ENCODE data around the gene IRX5. TPM values are rescaled to one million over a fixed set of nuclear protein-coding genes. Genes with fewer than 3 reads are reported as not detected.
A peak's percentile ranks its signal among the peaks of the same experiment; 100 is the strongest.

Gene IRX5
- total RNA-seq, 4 donors from 2014 or later, result 0.20 to 4.1 (median 2.6) TPM

- intact Hi-C loops (cut with DNase I; ENCODE audit: low total_unique reads) (loop anchor here (5.0 to 10.0 kb wide), 3 partner anchors 320 to 987 kb away; no protein-coding TSS in a partner anchor), in situ Hi-C loops (cut with MboI; ENCODE audit: low sequenced_read_pairs in 4 of 4) (loop anchor here in 1 of 4 donors (25.0 kb wide), 2 partner anchors 647 to 747 kb away; partner anchors contain the start of gene IRX3)
- TF ChIP-seq, protein P1, sequence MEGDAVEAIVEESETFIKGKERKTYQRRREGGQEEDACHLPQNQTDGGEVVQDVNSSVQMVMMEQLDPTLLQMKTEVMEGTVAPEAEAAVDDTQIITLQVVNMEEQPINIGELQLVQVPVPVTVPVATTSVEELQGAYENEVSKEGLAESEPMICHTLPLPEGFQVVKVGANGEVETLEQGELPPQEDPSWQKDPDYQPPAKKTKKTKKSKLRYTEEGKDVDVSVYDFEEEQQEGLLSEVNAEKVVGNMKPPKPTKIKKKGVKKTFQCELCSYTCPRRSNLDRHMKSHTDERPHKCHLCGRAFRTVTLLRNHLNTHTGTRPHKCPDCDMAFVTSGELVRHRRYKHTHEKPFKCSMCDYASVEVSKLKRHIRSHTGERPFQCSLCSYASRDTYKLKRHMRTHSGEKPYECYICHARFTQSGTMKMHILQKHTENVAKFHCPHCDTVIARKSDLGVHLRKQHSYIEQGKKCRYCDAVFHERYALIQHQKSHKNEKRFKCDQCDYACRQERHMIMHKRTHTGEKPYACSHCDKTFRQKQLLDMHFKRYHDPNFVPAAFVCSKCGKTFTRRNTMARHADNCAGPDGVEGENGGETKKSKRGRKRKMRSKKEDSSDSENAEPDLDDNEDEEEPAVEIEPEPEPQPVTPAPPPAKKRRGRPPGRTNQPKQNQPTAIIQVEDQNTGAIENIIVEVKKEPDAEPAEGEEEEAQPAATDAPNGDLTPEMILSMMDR (IDR thresholded peaks at IDR 0.05 in 4 of 5, conservative IDR thresholded peaks at IDR 0.05 in 1 of 5), result no peak
- TF ChIP-seq POLR2A (IDR thresholded peaks at IDR 0.05), result no peak
- H3K36me3 ChIP-seq, result no peaks in the 10 kb centered on the region
- peaks cover 80 to 94% (median 94%) of the 10 kb centered on the region in 3 donors for H3K27me3 ChIP-seq
- no peaks in the 10 kb centered on the region for H3K9me3 ChIP-seq
- ATAC-seq, result no peak
- no peak overlapping the region for H3K27ac ChIP-seq
- no peak for DNase-seq
- no peak overlapping the region for H3K4me3 ChIP-seq
- H3K4me1 ChIP-seq, result peaks cover 12 to 41% of the 10 kb centered on the region in 2 donors
These were observed 4.0 kb downstream of the IRX5 start for GRCh38 chr16:54934481-54935265.

GRCh38 chr16:54935266-54935968 is 4.8 kb downstream of the IRX5 start:
- TF ChIP-seq, protein P1 (IDR thresholded peaks at IDR 0.05 in 4 of 5, conservative IDR thresholded peaks at IDR 0.05 in 1 of 5), result no peak
- peaks cover 8 to 34% of the 10 kb centered on the region in 2 donors for H3K4me1 ChIP-seq
- no peak overlapping the region for H3K27ac ChIP-seq
- no peaks in the 10 kb centered on the region for H3K36me3 ChIP-seq
- H3K4me3 ChIP-seq, result no peak overlapping the region
- in situ Hi-C loops (cut with MboI; ENCODE audit: low sequenced_read_pairs in 4 of 4) (loop anchor here in 1 of 4 donors (25.0 kb wide), 2 partner anchors 648 to 748 kb away; partner anchors contain the start of gene IRX3), intact Hi-C loops (cut with DNase I; ENCODE audit: low total_unique reads) (loop anchor here (5.0 to 10.0 kb wide), 2 partner anchors 319 to 988 kb away; no protein-coding TSS in a partner anchor)
- peaks cover 87 to 95% (median 94%) of the 10 kb centered on the region in 3 donors for H3K27me3 ChIP-seq
- no peaks in the 10 kb centered on the region for H3K9me3 ChIP-seq
- no peak for DNase-seq
- ATAC-seq, result no peak

DNA sequence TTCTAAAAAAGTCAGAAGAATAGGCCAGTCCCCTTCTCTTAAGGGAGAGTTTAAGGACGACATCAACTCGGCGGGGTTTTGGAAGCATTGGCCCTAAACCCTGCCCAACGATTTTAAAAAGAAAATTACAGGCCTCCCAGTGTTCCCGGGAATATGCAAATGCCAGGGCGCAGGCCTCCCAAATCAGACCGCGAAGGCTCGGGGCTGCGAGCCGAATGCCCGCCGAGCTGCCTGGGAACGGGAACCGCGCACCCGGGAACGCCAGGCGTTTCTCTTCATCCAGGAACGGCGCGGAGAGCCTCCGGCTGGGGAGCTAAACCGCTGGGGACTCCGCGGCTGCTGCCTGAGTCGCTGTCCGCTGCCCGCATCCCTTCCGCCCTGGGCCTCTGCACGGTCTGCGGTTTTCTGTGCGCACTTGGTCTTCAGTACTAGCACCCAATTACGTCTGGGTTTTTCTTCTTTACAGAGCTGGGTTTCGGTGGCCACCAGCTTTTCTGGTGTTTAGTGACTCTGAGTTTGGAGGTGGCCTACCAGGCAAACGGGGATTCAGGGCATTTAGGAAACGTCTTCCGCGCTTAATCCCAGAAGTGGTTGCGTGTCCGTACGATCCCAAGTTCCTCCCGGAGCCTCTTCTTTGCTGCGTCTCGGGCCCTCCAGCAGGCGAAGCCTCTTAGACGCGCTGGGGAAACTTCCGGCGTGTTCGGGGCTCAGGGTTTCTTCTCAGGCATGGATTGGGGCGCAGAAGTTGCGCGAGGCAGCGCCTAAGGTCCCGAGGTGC is 5.7 kb downstream of the IRX5 start:
- Histone ChIP-seq H3K9me3 (no peaks in the 10 kb centered on the region), H3K4me1 (peaks cover 8 to 28% of the 10 kb centered on the region in 2 donors), H3K36me3 (no peaks in the 10 kb centered on the region), H3K27me3 (peaks cover 87 to 97% (median 97%) of the 10 kb centered on the region in 3 donors), H3K27ac (peak overlapping the region in 2 of 4 donors; percentile 1 to 42), H3K4me3 (peak overlapping the region; percentile 31 to 52 (median 40))
- no peak for DNase-seq
- intact Hi-C loops (cut with DNase I; ENCODE audit: low total_unique reads), result loop anchor here (5.0 to 10.0 kb wide), 2 partner anchors 318 to 989 kb away; no protein-coding TSS in a partner anchor
- no peak for TF ChIP-seq POLR2A (IDR thresholded peaks at IDR 0.05)
- peak in 1 of 2 donors; percentile 45 for ATAC-seq
- in situ Hi-C loops (cut with MboI; ENCODE audit: low sequenced_read_pairs in 4 of 4), result loop anchor here in 1 of 4 donors (25.0 kb wide), 2 partner anchors 649 to 749 kb away; partner anchors contain the start of gene IRX3

DNA sequence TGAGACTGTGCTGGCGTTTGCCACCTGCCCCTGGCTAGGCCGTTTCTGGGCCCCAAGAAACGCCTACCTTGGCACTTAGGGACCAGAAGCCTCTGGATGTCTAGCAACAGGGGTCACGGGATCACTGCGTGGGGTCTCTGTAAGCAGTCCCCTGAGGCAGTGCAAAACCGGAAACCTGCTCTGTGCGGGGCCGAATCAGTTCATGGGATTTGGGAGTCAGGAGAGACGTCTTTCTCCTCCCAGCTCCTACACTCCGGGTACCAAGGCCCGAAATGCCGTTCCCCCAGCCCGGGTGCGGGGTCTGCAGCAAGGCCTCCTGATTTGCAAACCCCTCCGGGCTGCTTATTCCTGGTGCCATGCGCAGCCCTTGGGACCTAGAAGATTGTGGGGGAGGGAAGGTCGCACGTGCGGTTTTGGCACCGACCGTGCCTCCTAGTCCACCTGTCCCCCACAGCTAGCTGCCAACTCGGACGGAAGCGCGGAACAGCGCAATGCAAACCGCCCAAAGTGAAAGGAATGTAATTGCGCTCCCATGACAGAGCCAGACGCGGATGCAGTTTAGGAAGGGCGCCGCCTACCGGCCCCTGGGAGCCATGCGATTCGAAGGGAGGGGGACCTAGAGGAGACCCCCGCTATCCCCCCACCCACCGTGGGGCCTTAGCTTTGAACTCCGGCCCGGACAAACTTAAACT is 6.5 kb downstream of the IRX5 start:
- TF ChIP-seq, protein P1 (IDR thresholded peaks at IDR 0.05 in 4 of 5, conservative IDR thresholded peaks at IDR 0.05 in 1 of 5), result peak in 3 of 5 experiments; percentile 36 to 51 (median 46)
- no peak for TF ChIP-seq POLR2A (IDR thresholded peaks at IDR 0.05)
- peaks cover 8 to 25% of the 10 kb centered on the region in 2 donors for H3K4me1 ChIP-seq
- peak overlapping the region; percentile 31 to 52 (median 40) for H3K4me3 ChIP-seq
- no peak for DNase-seq
- no peaks in the 10 kb centered on the region for H3K36me3 ChIP-seq
- no peaks in the 10 kb centered on the region for H3K9me3 ChIP-seq
- H3K27ac ChIP-seq, result peak overlapping the region in 2 of 4 donors; percentile 1 to 42
- in situ Hi-C loops (cut with MboI; ENCODE audit: low sequenced_read_pairs in 4 of 4), result loop anchor here in 1 of 4 donors (25.0 kb wide), 2 partner anchors 650 to 750 kb away; partner anchors contain the start of gene IRX3
- peak; percentile 18 to 30 for ATAC-seq
- intact Hi-C loops (cut with DNase I; ENCODE audit: low total_unique reads), result loop anchor here (5.0 to 10.0 kb wide), 2 partner anchors 318 to 990 kb away; no protein-coding TSS in a partner anchor
- H3K27me3 ChIP-seq, result peaks cover 81 to 93% (median 91%) of the 10 kb centered on the region in 3 donors
